ENCODE results near the gene CDKN1A.
"Not testable (repeated sequence)": the region's sequence is repeated elsewhere in the genome, so short reads cannot be mapped to it uniquely, and the experiment has no call there.

Gene CDKN1A

GRCh38 chr6:36699348-36699747, 20.8 kb downstream of the CDKN1A start:
- DNase-seq = no peak

GRCh38 chr6:36700071-36700812, 21.7 kb downstream of the CDKN1A start:
- DNase-seq = no peak

DNA sequence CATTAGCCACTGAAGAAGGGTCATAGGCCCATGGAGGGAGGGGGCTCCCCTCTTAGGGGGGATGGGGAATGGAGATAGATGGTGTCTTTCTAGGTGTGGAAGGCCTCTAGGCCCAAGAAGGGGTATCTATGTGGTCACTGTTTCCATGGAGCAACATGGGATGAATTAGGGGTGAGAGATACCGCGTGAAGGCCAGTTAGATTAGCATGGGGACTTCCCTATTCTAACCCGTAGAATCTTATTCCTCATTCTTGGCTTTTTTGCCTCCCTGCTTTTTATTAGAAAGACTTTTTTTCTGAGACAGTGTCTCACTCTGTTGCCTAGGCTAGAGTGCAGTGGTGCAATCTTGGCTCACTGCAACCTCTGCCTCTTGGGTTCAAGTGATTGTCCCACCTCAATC, 22.3 kb downstream of the CDKN1A start:
- no peak for DNase-seq

DNA sequence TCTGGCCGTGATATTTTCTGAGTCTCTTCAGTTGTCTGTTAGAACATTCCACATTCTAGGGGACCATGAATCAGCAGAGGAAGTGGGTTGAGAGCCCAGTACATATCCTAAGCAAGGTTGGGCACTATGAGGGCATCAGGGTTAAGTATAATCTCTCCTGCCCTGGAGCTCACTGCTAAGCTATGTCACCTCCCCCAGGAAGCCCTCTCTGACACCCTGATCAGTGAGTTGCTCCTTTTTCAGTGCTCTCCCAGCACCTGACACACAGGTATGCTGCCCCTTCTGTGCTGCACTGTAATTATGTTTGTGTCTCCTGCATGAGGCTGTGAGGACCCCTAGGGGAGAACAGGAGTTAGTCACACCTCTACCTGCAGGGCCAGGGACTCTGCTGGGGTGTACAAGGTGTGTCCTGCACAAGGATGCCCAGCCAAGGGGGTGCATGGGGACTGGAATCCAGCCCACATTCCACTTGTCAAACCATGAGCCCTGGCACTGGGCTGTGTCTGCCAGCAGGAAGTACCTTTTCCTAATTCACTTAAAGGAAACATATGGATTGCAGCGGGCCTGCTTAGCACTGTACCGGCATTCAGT, 23.0 kb downstream of the CDKN1A start:
- DNase-seq = no peak

GRCh38 chr6:36702656-36703055, 24.1 kb downstream of the CDKN1A start:
- DNase-seq = no peak

DNA sequence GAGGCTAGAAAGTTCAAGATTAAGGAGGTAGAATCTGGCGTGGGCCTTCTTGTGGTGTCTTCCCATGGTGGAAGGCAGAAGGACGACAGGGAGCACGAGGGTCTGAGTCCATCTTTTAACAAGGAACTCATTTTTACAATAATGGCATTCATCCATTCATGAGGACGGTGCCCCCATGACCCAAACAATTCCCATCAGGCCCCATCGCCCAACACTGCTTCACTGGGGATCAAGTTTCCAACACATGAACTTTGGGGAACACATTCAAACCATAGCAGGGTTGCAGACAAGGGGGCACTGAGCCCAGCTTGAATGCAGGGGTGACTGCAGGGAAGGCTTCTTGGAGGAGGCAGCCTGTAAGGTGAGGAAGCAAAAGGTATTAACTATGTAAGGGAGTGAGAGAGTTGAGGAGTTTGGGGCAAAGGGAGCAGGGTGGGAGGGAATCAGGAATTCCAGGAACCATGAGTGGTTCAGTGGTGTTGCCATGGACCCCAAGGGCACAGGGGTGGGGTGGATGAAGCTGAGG, 24.6 kb downstream of the CDKN1A start:
- no peak for DNase-seq

- no peak for DNase-seq
These were observed 25.5 kb downstream of the CDKN1A start for GRCh38 chr6:36703982-36704381.

DNA sequence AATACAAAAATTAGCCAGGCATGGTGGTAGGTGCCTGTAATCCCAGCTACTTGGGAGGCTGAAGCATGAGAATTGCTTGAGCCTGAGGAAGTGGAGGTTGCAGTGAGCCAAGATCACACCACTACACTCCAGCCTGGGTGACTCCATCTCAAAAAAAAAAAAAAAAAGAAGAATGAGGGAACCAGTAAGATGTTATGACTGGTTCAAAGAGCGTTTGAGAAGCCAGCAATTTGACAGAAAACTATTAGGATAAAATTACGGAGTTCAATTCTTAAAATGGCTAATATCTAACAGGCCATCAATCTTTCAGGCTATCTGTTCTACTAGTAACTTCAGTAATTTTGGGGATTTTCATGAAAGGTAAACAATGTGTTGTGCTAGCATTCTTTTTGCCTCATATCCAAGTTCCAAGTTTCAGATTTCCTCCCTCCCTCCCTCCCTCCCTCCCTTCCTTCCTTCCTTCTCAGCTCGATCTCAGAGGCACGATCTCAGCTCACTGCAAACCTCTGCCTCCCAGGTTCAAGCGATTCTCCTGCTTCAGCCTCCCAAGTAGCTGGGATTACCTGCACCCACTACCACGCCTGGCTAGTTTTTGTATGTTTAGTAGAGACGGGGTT, 26.6 kb downstream of the CDKN1A start:
- not testable (repeated sequence) for DNase-seq

GRCh38 chr6:36706339-36706738, 27.8 kb downstream of the CDKN1A start:
- DNase-seq = no peak

GRCh38 chr6:36712816-36713215, 34.3 kb downstream of the CDKN1A start:
- no peak for DNase-seq

GRCh38 chr6:36713846-36714245, 35.3 kb downstream of the CDKN1A start:
- no peak for DNase-seq

- DNase-seq = no peak
These were observed 36.0 kb downstream of the CDKN1A start for GRCh38 chr6:36714511-36714910.

DNA sequence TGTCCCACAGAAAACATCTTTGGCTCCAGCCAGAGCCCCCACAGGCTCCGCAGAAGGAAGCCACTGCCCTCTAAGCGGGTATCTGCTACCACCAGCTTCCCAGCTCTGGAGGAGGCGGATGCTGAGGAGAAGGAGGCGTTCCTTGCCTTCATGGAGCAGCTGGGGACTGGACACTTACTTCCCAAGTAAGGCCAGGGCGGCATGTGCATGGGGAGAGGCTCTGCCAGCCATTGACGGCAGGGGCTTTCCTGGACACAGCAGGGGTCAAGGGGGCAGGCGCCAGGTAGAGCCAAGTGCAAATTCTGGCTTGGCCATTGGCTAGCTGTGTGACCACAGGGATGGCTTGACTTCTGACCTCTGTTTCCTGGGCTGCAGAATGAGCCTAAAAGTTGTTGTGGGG, 37.0 kb downstream of the CDKN1A start:
- DNase-seq = no peak

DNA sequence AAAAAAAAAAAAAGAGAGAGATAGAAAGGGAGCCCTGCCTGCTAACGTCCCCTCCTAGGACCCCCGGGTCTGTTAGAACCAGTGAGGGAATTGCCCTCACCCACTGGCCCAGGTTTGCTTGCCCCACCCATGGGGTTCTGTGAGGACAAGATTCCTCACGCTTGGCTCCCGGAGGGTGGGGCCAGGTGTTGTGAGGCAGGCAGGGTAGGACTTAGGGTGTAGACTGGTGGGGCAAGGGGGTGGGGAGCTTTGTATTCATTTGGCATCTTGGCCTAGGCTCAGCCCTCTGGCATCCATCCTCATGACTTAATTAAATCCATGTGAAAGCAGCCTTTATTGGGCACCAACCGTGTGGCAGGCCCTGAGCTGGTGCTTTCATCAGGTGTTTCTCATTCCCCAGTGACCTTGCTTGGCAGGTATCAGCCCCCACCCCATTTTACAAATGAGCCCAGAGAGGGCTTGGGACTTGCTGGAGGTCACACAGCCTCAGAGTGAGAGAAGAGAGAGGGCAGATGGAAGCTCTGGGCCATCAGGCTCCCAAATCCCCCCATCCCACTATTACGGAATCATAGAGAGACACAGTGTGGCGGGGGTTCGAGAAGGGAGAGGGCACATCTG, 38.1 kb downstream of the CDKN1A start:
- DNase-seq = no peak

- no peak for DNase-seq
These were observed 38.8 kb downstream of the CDKN1A start for GRCh38 chr6:36717231-36717825.

GRCh38 chr6:36717871-36718540, 39.5 kb downstream of the CDKN1A start:
- no peak for DNase-seq

GRCh38 chr6:36718560-36718959, 40.0 kb downstream of the CDKN1A start:
- no peak for DNase-seq

GRCh38 chr6:36719126-36719525, 40.6 kb downstream of the CDKN1A start:
- no peak for DNase-seq

DNA sequence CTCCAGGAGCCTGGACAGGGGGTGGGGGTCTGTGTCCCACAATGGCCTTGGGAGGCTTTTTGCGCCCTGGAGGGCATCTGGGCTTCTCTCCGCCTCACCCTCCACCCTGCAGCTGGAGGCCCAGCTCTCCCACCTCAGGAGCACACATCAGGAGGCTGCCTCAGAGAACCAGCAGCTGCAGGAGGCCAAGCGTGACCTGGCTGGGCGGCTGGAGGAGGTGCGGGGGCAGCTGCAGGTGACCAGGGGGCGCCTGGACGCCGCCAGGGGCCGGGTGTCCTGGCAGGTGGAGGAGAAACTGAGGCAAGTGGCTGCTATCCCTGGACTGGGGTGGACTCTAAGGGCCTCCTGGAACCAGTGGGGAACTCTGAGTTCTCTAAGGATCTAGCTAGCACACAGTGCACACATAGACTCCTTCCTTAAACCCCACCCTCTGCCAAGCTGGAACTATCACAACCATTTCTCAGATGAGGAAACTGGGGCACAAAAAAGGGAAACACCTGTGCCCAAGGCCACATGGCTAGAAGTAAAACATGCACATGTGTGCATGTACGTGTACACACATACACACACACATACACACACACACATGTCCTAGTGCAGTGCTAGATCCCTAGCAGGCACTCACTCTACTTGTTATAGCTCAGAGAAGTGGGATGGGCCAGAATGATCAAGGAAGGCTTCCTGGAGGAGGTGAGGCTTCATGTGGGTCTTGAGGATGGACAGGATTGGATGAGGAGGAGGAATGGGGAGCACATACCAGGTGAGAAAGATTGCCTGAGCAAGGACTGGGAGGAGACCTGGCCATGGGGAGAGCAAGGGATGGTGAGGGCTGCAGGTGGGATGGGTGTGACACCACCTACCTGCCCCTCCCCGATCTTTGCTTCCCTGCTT, 42.0 kb downstream of the CDKN1A start:
- no peak for DNase-seq

- no peak for DNase-seq
These were observed 43.0 kb downstream of the CDKN1A start for GRCh38 chr6:36721369-36722140.

GRCh38 chr6:36722365-36722764, 43.9 kb downstream of the CDKN1A start:
- DNase-seq = no peak

Measured in T-helper 9 cell (primary cell).